ENCODE data around the gene NTM. TPM values are rescaled to one million over a fixed set of nuclear protein-coding genes. Genes with fewer than 3 reads are reported as not detected.

NTM gene
- total and polyA plus RNA-seq, 2 of the 8 experiments (the other 6 are each of a cell fraction or from before 2014, with no cell fraction given) = 13.4 to 20.0 TPM

DNA sequence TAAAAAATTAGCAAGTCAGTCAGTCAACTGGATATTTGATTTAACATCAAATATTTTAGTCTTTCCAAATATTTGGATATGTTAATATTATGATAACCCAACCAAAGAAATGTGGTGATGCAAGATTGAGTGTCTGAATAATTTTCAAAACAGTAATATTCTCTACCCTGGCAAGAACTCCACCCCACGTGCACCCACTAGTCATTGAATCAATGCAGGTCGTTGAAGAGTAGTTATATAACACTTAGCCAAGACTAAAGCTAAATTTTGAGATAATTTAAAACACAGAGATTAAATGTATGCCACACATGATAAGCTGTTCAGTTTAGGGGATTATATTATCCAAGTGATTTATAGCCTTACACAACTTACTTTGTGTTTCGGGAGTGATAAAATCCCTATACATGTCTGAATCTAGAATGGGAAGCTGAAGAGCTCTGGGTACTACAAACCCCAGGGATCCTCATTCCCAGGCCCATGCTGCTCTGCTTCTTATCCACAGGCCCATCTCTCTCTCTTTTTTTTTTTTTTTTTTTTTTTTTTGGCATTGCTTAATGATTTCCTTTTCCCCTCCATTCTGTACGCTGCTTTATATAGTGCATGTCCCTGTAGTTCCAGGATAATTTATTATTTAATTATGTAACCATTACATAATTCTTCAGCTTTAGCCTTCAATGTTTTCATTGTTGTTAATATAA lies 392.9 kb downstream of the NTM start (continued):
- TF ChIP-seq, protein P1, sequence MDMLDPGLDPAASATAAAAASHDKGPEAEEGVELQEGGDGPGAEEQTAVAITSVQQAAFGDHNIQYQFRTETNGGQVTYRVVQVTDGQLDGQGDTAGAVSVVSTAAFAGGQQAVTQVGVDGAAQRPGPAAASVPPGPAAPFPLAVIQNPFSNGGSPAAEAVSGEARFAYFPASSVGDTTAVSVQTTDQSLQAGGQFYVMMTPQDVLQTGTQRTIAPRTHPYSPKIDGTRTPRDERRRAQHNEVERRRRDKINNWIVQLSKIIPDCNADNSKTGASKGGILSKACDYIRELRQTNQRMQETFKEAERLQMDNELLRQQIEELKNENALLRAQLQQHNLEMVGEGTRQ (IDR thresholded peaks at IDR 0.05; ENCODE audit: low read length) = no peak
- TF ChIP-seq SP2 (IDR thresholded peaks at IDR 0.05; ENCODE audit: low read length) = no peak
- TF ChIP-seq TCF12 (IDR thresholded peaks at IDR 0.05; ENCODE audit: low read depth, low read length) = no peak
